ENCODE measurements around the gene RAB3GAP1.

DNA sequence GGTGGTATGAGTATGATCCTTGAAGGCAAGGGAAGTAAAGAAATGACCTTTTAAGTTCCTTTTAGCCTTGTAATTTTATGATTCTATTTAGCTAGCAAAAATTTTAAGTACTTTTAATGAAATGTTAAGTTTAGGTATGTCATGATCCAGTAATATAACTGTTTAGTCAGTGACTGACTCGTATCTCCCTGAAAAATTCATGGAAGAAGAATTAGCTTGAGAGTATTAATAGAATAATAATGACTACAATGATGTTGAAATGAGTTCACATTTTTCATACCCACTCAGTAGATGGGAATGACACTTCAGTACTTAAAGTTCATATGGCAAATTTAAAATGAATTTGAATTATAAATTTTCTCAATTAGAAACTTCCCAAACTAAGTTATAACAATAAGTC is 14.6 kb downstream of the RAB3GAP1 start:
- TF ChIP-seq CTCF (conservative IDR thresholded peaks at IDR 0.05) (no peak), EZH2 (IDR thresholded peaks at IDR 0.05; ENCODE audit: low read depth) (no peak)
